Esophagus muscularis mucosa (tissue), 4 donors: Measurements from ENCODE around the gene PDE6D. TPM values are rescaled to one million over a fixed set of nuclear protein-coding genes. Genes with fewer than 3 reads are reported as not detected.

ENCODE experiments used
- DNase-seq: peaks from one replicate; pipeline ENCODE4 v3.0.0-alpha.2; 2017; ENCODE audit errors: extremely low spot score
- H3K27ac ChIP-seq, 4 donors: fragments of 200-600 bp; sonication (generic); replicated peaks in 1 of 4; 1 replicate in 3 of 4; 2 replicates in 1 of 4; pipeline ENCODE4 v1.5.1; 2016 to 2019; ENCODE audit warnings: mild to moderate bottlenecking in 1 of 4
- H3K27me3 ChIP-seq, 4 donors: fragments of 200-600 bp; sonication (generic); one replicate each; pipeline versions ENCODE4 v1.5.1 to v1.6.0; 2016 to 2019
- H3K36me3 ChIP-seq, 4 donors: fragments of 200-600 bp; sonication (generic); one replicate each; pipeline ENCODE4 v1.5.1; 2016 to 2019
- H3K4me1 ChIP-seq, 4 donors: fragments of 200-600 bp; sonication (generic); one replicate each; pipeline ENCODE4 v1.5.1; 2016 to 2019
- H3K4me3 ChIP-seq, 4 donors: fragments of 200-600 bp; sonication (generic); 1 replicate in 2 of 4; 2 replicates in 2 of 4; pipeline ENCODE4 v1.5.1; 2016 to 2019; ENCODE audit warnings: mild to moderate bottlenecking in 4 of 4, moderate library complexity in 1 of 4
- H3K9me3 ChIP-seq, 4 donors: fragments of 200-600 bp; sonication (generic); 1 replicate in 3 of 4; 2 replicates in 1 of 4; pipeline ENCODE4 v1.5.1; 2016 to 2019
- CTCF ChIP-seq, 3 experiments: fragments of 200-600 bp in 2 of 3; fragments of 450-650 bp in 1 of 3; sonication (generic) in 2 of 3; IDR thresholded peaks; one replicate each; pipeline ENCODE4 v1.5.1; 2017 to 2019; ENCODE audit warnings: antibody characterized with exemption in 3 of 3, mild to moderate bottlenecking in 2 of 3, moderate library complexity in 1 of 3
- EP300 ChIP-seq: sonication (generic); formaldehyde crosslinking; IDR thresholded peaks from one replicate; pipeline ENCODE4 v1.6.1; 2017; ENCODE audit warnings: antibody characterized with exemption
- POLR2A ChIP-seq: fragments of 450-650 bp; IDR thresholded peaks from one replicate; pipeline ENCODE4 v1.6.1; 2017; ENCODE audit warnings: antibody characterized with exemption, moderate library complexity, mild to moderate bottlenecking, low read depth
- POLR2AphosphoS5 ChIP-seq, 2 donors: sonication (generic); formaldehyde crosslinking; IDR thresholded peaks; one replicate each; pipeline ENCODE4 v1.6.1; 2017; ENCODE audit warnings: antibody characterized with exemption in 2 of 2
- WGBS: methylation state at CpG from one replicate; pipeline ENCODE4 v1.1.5; 2018; 5-methylcytosine and 5-hydroxymethylcytosine counted together
- intact Hi-C: fragments of 100-400 bp; cut with DNase I; formaldehyde crosslinking; loops from one replicate; pipeline ENCODE4 v1.15.1; 2023
- total RNA-seq, 4 donors: library from RNA; depleted of rRNA; stranded (reverse); fragments of >200 nt; gene quantifications; one replicate each; pipeline versions ENCODE4 v1.1.0 to v1.2.1, GENCODE V29; 2016

PDE6D gene
- total RNA-seq, 4 donors from 2014 or later, result 28.2 to 33.8 (median 30.0) TPM

- no peak for DNase-seq
Observed at GRCh38 chr2:231701456-231702373, 79.4 kb downstream of the PDE6D start.

GRCh38 chr2:231699006-231699405 is 82.1 kb downstream of the PDE6D start:
- Histone ChIP-seq H3K36me3 (no peaks in the 10 kb centered on the region), H3K4me1 (peaks cover 9 to 50% (median 40%) of the 10 kb centered on the region in 4 donors), H3K4me3 (no peak overlapping the region), H3K9me3 (no peaks in the 10 kb centered on the region), H3K27me3 (no peaks in the 10 kb centered on the region), H3K27ac (peak overlapping the region; percentile 28 to 68 (median 60))
- DNase-seq, result no peak
- TF ChIP-seq POLR2AphosphoS5 (IDR thresholded peaks at IDR 0.05) (peak; percentile 42 to 57), EP300 (no peak), POLR2A (no peak), CTCF (IDR thresholded peaks at IDR 0.05) (no peak)
- intact Hi-C loops, result no loop called here
- WGBS, result 61% methylated on average over 8 of the region's 9 CpGs

More at GRCh38 chr2:231701456-231702373, 79.4 kb downstream of the PDE6D start:
- H3K36me3 ChIP-seq, result no peaks in the 10 kb centered on the region
- H3K27ac ChIP-seq, result peak overlapping the region; percentile 53 to 74 (median 68)
- no peak overlapping the region for H3K4me3 ChIP-seq
- TF ChIP-seq CTCF (IDR thresholded peaks at IDR 0.05) (no peak), POLR2AphosphoS5 (IDR thresholded peaks at IDR 0.05) (no peak)
- 59% methylated on average over 21 of the region's 22 CpGs for WGBS
- intact Hi-C loops, result no loop called here
- peaks cover 25 to 67% (median 53%) of the 10 kb centered on the region in 4 donors for H3K4me1 ChIP-seq
- no peaks in the 10 kb centered on the region for H3K27me3 ChIP-seq
- no peaks in the 10 kb centered on the region for H3K9me3 ChIP-seq

- H3K9me3 ChIP-seq, result no peaks in the 10 kb centered on the region
- H3K36me3 ChIP-seq, result no peaks in the 10 kb centered on the region
- no peak for DNase-seq
- H3K4me1 ChIP-seq, result peaks cover 0 to 26% (median 20%) of the 10 kb centered on the region in 4 donors
- H3K27me3 ChIP-seq, result no peaks in the 10 kb centered on the region
- TF ChIP-seq CTCF (IDR thresholded peaks at IDR 0.05) (no peak), POLR2AphosphoS5 (IDR thresholded peaks at IDR 0.05) (peak; percentile 25 to 46), POLR2A (no peak), EP300 (no peak)
- 37% methylated on average over 2 of the region's 2 CpGs for WGBS
- intact Hi-C loops, result no loop called here
- H3K4me3 ChIP-seq, result no peak overlapping the region
- H3K27ac ChIP-seq, result peak overlapping the region in 3 of 4 donors; percentile 31 to 60 (median 40)
Observed at GRCh38 chr2:231696004-231696367, 85.1 kb downstream of the PDE6D start.

GRCh38 chr2:231693956-231694355 is 87.1 kb downstream of the PDE6D start:
- TF ChIP-seq POLR2A (no peak), POLR2AphosphoS5 (IDR thresholded peaks at IDR 0.05) (no peak), CTCF (IDR thresholded peaks at IDR 0.05) (no peak), EP300 (no peak)
- H3K27ac ChIP-seq, result no peak overlapping the region
- DNase-seq, result no peak
- 96% methylated on average over 7 of the region's 7 CpGs for WGBS
- no peak overlapping the region for H3K4me3 ChIP-seq
- intact Hi-C loops, result no loop called here
- H3K9me3 ChIP-seq, result no peaks in the 10 kb centered on the region
- no peaks in the 10 kb centered on the region for H3K27me3 ChIP-seq
- H3K4me1 ChIP-seq, result peaks cover 0 to 15% (median 10%) of the 10 kb centered on the region in 4 donors
- no peaks in the 10 kb centered on the region for H3K36me3 ChIP-seq
